Activated CD4-positive, alpha-beta T cell treated with anti-CD3 and anti-CD28 coated beads, Interleukin-2, amount 10 ng/mL, durations not matched to agents 24 days and 14 days (primary cell): Measurements from ENCODE around the gene FRMD4A. TPM values are rescaled to one million over a fixed set of nuclear protein-coding genes. Genes with fewer than 3 reads are reported as not detected.

ENCODE experiments used
- DNase-seq: peaks from one replicate; pipeline ENCODE4 v3.0.0; 2022
- H3K27ac Mint-ChIP-seq: one replicate; pipeline ENCODE4 v1.8.0; 2022; ENCODE audit warnings: mild to moderate bottlenecking, mixed read lengths
- H3K27me3 Mint-ChIP-seq: one replicate; pipeline ENCODE4 v1.8.0; 2022; ENCODE audit warnings: mixed read lengths
- H3K36me3 Mint-ChIP-seq: one replicate; pipeline ENCODE4 v1.8.0; 2022; ENCODE audit warnings: low read depth, mild to moderate bottlenecking, mixed read lengths
- H3K4me1 Mint-ChIP-seq: one replicate; pipeline ENCODE4 v1.8.0; 2021; ENCODE audit warnings: mixed read lengths
- H3K4me3 Mint-ChIP-seq: one replicate; pipeline ENCODE4 v1.8.0; 2022; ENCODE audit warnings: mild to moderate bottlenecking, moderate library complexity, mixed read lengths
- H3K9me3 Mint-ChIP-seq: one replicate; pipeline ENCODE4 v1.8.0; 2021; ENCODE audit warnings: mixed read lengths
- intact Hi-C: fragments of 100-400 bp; cut with micrococcal nuclease; formaldehyde crosslinking; loops from one replicate; pipeline ENCODE4 v1.15.1; 2023
- total RNA-seq: library from RNA; stranded (reverse); gene quantifications from 2 replicates; pipeline ENCODE4 v1.2.3, GENCODE V29; 2022

The FRMD4A gene
- total RNA-seq, 1 donor from 2014 or later, result 0.98 TPM

- intact Hi-C loops, result no loop called here
- H3K4me3 Mint-ChIP-seq, result no peak overlapping the region
- peaks cover 18% of the 10 kb centered on the region for H3K9me3 Mint-ChIP-seq
- H3K27ac Mint-ChIP-seq, result no peak overlapping the region
- H3K36me3 Mint-ChIP-seq, result peaks cover 35% of the 10 kb centered on the region
- no peaks in the 10 kb centered on the region for H3K4me1 Mint-ChIP-seq
- DNase-seq, result no peak
- H3K27me3 Mint-ChIP-seq, result no peaks in the 10 kb centered on the region
These were observed 693.3 kb downstream of the FRMD4A start for GRCh38 chr10:13637303-13637856.

- H3K27me3 Mint-ChIP-seq, result no peaks in the 10 kb centered on the region
- H3K9me3 Mint-ChIP-seq, result peaks cover 14% of the 10 kb centered on the region
- no peak overlapping the region for H3K27ac Mint-ChIP-seq
- DNase-seq, result no peak
- no peak overlapping the region for H3K4me3 Mint-ChIP-seq
- intact Hi-C loops, result no loop called here
- H3K36me3 Mint-ChIP-seq, result peaks cover 30% of the 10 kb centered on the region
- H3K4me1 Mint-ChIP-seq, result no peaks in the 10 kb centered on the region
These were observed 693.9 kb downstream of the FRMD4A start for GRCh38 chr10:13636776-13637175.

- no peaks in the 10 kb centered on the region for H3K27me3 Mint-ChIP-seq
- H3K27ac Mint-ChIP-seq, result no peak overlapping the region
- no peak overlapping the region for H3K4me3 Mint-ChIP-seq
- DNase-seq, result no peak
- H3K36me3 Mint-ChIP-seq, result peaks cover 18% of the 10 kb centered on the region
- no peaks in the 10 kb centered on the region for H3K9me3 Mint-ChIP-seq
- intact Hi-C loops, result no loop called here
- no peaks in the 10 kb centered on the region for H3K4me1 Mint-ChIP-seq
These were observed 696.5 kb downstream of the FRMD4A start for GRCh38 chr10:13634207-13634606.

GRCh38 chr10:13633689-13634088 is 697.0 kb downstream of the FRMD4A start:
- no peak for DNase-seq
- Mint-ChIP-seq H3K27ac (no peak overlapping the region), H3K9me3 (no peaks in the 10 kb centered on the region), H3K36me3 (peaks cover 16% of the 10 kb centered on the region), H3K4me1 (no peaks in the 10 kb centered on the region), H3K4me3 (no peak overlapping the region), H3K27me3 (no peaks in the 10 kb centered on the region)
- intact Hi-C loops, result no loop called here

GRCh38 chr10:13632884-13633440 is 697.8 kb downstream of the FRMD4A start:
- H3K36me3 Mint-ChIP-seq, result peaks cover 12% of the 10 kb centered on the region
- no peaks in the 10 kb centered on the region for H3K27me3 Mint-ChIP-seq
- H3K9me3 Mint-ChIP-seq, result no peaks in the 10 kb centered on the region
- H3K27ac Mint-ChIP-seq, result no peak overlapping the region
- DNase-seq, result no peak
- H3K4me3 Mint-ChIP-seq, result no peak overlapping the region
- intact Hi-C loops, result no loop called here
- no peaks in the 10 kb centered on the region for H3K4me1 Mint-ChIP-seq

- Mint-ChIP-seq H3K36me3 (peaks cover 12% of the 10 kb centered on the region), H3K9me3 (no peaks in the 10 kb centered on the region), H3K4me1 (no peaks in the 10 kb centered on the region), H3K27ac (no peak overlapping the region), H3K4me3 (no peak overlapping the region), H3K27me3 (no peaks in the 10 kb centered on the region)
- DNase-seq, result no peak
- intact Hi-C loops, result no loop called here
These were observed 698.3 kb downstream of the FRMD4A start for GRCh38 chr10:13632440-13632839.

- peaks cover 12% of the 10 kb centered on the region for H3K36me3 Mint-ChIP-seq
- H3K9me3 Mint-ChIP-seq, result no peaks in the 10 kb centered on the region
- no peaks in the 10 kb centered on the region for H3K4me1 Mint-ChIP-seq
- H3K27me3 Mint-ChIP-seq, result no peaks in the 10 kb centered on the region
- H3K27ac Mint-ChIP-seq, result no peak overlapping the region
- H3K4me3 Mint-ChIP-seq, result no peak overlapping the region
- no peak for DNase-seq
- intact Hi-C loops, result no loop called here
These were observed 699.1 kb downstream of the FRMD4A start for GRCh38 chr10:13631594-13631993.

- DNase-seq, result no peak
- H3K27me3 Mint-ChIP-seq, result no peaks in the 10 kb centered on the region
- no peak overlapping the region for H3K27ac Mint-ChIP-seq
- intact Hi-C loops, result no loop called here
- H3K4me1 Mint-ChIP-seq, result no peaks in the 10 kb centered on the region
- no peak overlapping the region for H3K4me3 Mint-ChIP-seq
- H3K9me3 Mint-ChIP-seq, result no peaks in the 10 kb centered on the region
- peaks cover 12% of the 10 kb centered on the region for H3K36me3 Mint-ChIP-seq
These were observed 700.5 kb downstream of the FRMD4A start for GRCh38 chr10:13630231-13630630.

GRCh38 chr10:13629116-13629515 is 701.6 kb downstream of the FRMD4A start:
- Mint-ChIP-seq H3K36me3 (peaks cover 10% of the 10 kb centered on the region), H3K4me3 (no peak overlapping the region), H3K9me3 (no peaks in the 10 kb centered on the region), H3K27me3 (no peaks in the 10 kb centered on the region), H3K4me1 (no peaks in the 10 kb centered on the region), H3K27ac (no peak overlapping the region)
- intact Hi-C loops, result no loop called here
- no peak for DNase-seq

- no peak for DNase-seq
- H3K27me3 Mint-ChIP-seq, result no peaks in the 10 kb centered on the region
- no peak overlapping the region for H3K4me3 Mint-ChIP-seq
- H3K27ac Mint-ChIP-seq, result no peak overlapping the region
- H3K36me3 Mint-ChIP-seq, result peaks cover 10% of the 10 kb centered on the region
- no peaks in the 10 kb centered on the region for H3K4me1 Mint-ChIP-seq
- intact Hi-C loops, result no loop called here
- H3K9me3 Mint-ChIP-seq, result no peaks in the 10 kb centered on the region
These were observed 702.1 kb downstream of the FRMD4A start for GRCh38 chr10:13628661-13629060.

GRCh38 chr10:13627459-13628310 is 703.0 kb downstream of the FRMD4A start:
- Mint-ChIP-seq H3K36me3 (peaks cover 8% of the 10 kb centered on the region), H3K9me3 (no peaks in the 10 kb centered on the region), H3K4me1 (no peaks in the 10 kb centered on the region), H3K27ac (no peak overlapping the region), H3K27me3 (no peaks in the 10 kb centered on the region), H3K4me3 (no peak overlapping the region)
- intact Hi-C loops, result no loop called here
- DNase-seq, result no peak

- Mint-ChIP-seq H3K36me3 (peaks cover 4% of the 10 kb centered on the region), H3K27ac (no peak overlapping the region), H3K4me1 (no peaks in the 10 kb centered on the region), H3K9me3 (no peaks in the 10 kb centered on the region), H3K27me3 (no peaks in the 10 kb centered on the region), H3K4me3 (no peak overlapping the region)
- no peak for DNase-seq
- intact Hi-C loops, result no loop called here
These were observed 706.1 kb downstream of the FRMD4A start for GRCh38 chr10:13624630-13625029.

GRCh38 chr10:13621931-13622330 is 708.8 kb downstream of the FRMD4A start:
- Mint-ChIP-seq H3K36me3 (peaks cover 18% of the 10 kb centered on the region), H3K4me1 (no peaks in the 10 kb centered on the region), H3K27ac (no peak overlapping the region), H3K27me3 (no peaks in the 10 kb centered on the region), H3K4me3 (no peak overlapping the region), H3K9me3 (no peaks in the 10 kb centered on the region)
- intact Hi-C loops, result no loop called here
- DNase-seq, result no peak

GRCh38 chr10:13617116-13617515 is 713.6 kb downstream of the FRMD4A start:
- no peak overlapping the region for H3K27ac Mint-ChIP-seq
- DNase-seq, result no peak
- no peak overlapping the region for H3K4me3 Mint-ChIP-seq
- no peaks in the 10 kb centered on the region for H3K9me3 Mint-ChIP-seq
- H3K27me3 Mint-ChIP-seq, result no peaks in the 10 kb centered on the region
- no peaks in the 10 kb centered on the region for H3K4me1 Mint-ChIP-seq
- H3K36me3 Mint-ChIP-seq, result peaks cover 34% of the 10 kb centered on the region
- intact Hi-C loops, result no loop called here
